IMR-90 (cell line): ENCODE data around the gene GRIA4. TPM values are rescaled to one million over a fixed set of nuclear protein-coding genes. Genes with fewer than 3 reads are reported as not detected.

ENCODE experiments used
- ATAC-seq: fragments of 200-7000 bp; cut with Tn5 transposase; 2 replicates; pipeline ENCODE4 v1.9.1; 2020; ENCODE audit warnings: low read depth, mild to moderate bottlenecking, moderate library complexity
- BruUV-seq: library from RNA; stranded (reverse); fragments of 400-500 nt; replicated peaks from 2 replicates; lab custom pipeline; 2021; lab: Mats Ljungman, UMichigan
- CTCF ChIA-PET: fragments of 300-600 bp; formaldehyde crosslinking; extraction: SDS; loops from one replicate; lab custom pipeline; 2021; ENCODE audit warnings: antibody characterized with exemption; lab: Yijun Ruan, JAX
- POLR2A ChIA-PET: fragments of 300-600 bp; sonication (Branson Sonifier 250); formaldehyde crosslinking; loops from one replicate; lab custom pipeline; 2022; ENCODE audit warnings: antibody characterized with exemption; ENCODE audit not compliant: unreplicated experiment; lab: Charles Lee
- DNase-seq: peaks from one replicate; pipeline ENCODE4 v3.0.0; 2013
- H2AFZ ChIP-seq: replicated peaks from 2 replicates; pipeline ENCODE3; 2013; ENCODE audit warnings: low read length, mild to moderate bottlenecking; ENCODE audit not compliant: poor library complexity
- H2AK5ac ChIP-seq: 2 replicates; pipeline ENCODE4 v1.6.1; 2013; ENCODE audit warnings: low read depth, low read length, inconsistent platforms
- H2AK9ac ChIP-seq: replicated peaks from 2 replicates; pipeline ENCODE3; 2013; ENCODE audit warnings: mild to moderate bottlenecking, low read depth, low read length, moderate library complexity; ENCODE audit not compliant: poor library complexity
- H2BK120ac ChIP-seq: 2 replicates; pipeline ENCODE4 v1.6.1; 2013; ENCODE audit warnings: low read depth, low read length, inconsistent platforms
- H2BK15ac ChIP-seq: 3 replicates; pipeline ENCODE4 v1.6.1; 2013; ENCODE audit warnings: low read depth, low read length, inconsistent platforms
- H2BK20ac ChIP-seq: 2 replicates; pipeline ENCODE4 v1.6.1; 2013; ENCODE audit warnings: low read depth, mild to moderate bottlenecking, inconsistent platforms, low read length, moderate library complexity
- H2BK5ac ChIP-seq: 2 replicates; pipeline ENCODE4 v1.6.1; 2013; ENCODE audit warnings: mild to moderate bottlenecking, low read depth, low read length, inconsistent platforms; ENCODE audit not compliant: poor library complexity, severe bottlenecking
- H3K14ac ChIP-seq: replicated peaks from 2 replicates; pipeline ENCODE4 v1.6.1; 2013; ENCODE audit warnings: low read depth, low read length, inconsistent platforms
- H3K18ac ChIP-seq: 2 replicates; pipeline ENCODE4 v1.6.1; 2013; ENCODE audit warnings: low read depth, low read length, control low read depth
- H3K23ac ChIP-seq: 2 replicates; pipeline ENCODE4 v1.6.1; 2013; ENCODE audit warnings: low read depth, low read length, inconsistent platforms
- H3K27ac ChIP-seq: 2 replicates; pipeline ENCODE4 v1.5.1; 2013; ENCODE audit warnings: mild to moderate bottlenecking, control low read depth, low read length; ENCODE audit not compliant: insufficient read depth
- H3K27me3 ChIP-seq: 2 replicates; pipeline ENCODE4 v1.6.1; 2013; ENCODE audit warnings: low read length; ENCODE audit not compliant: control insufficient read depth, insufficient read depth
- H3K36me3 ChIP-seq: 2 replicates; pipeline ENCODE4 v1.6.1; 2013; ENCODE audit warnings: low read length, mixed read lengths; ENCODE audit not compliant: control insufficient read depth, insufficient read depth
- H3K4ac ChIP-seq: 2 replicates; pipeline ENCODE4 v1.6.1; 2013; ENCODE audit warnings: low read depth, low read length, inconsistent platforms
- H3K4me1 ChIP-seq: 2 replicates; pipeline ENCODE4 v1.6.1; 2013; ENCODE audit warnings: low read length, mixed read lengths; ENCODE audit not compliant: control insufficient read depth, insufficient read depth
- H3K4me2 ChIP-seq: 2 replicates; pipeline ENCODE4 v1.6.1; 2013; ENCODE audit warnings: low read depth, mild to moderate bottlenecking, control low read depth, low read length, moderate library complexity
- H3K4me3 ChIP-seq: 2 replicates; pipeline ENCODE4 v1.5.1; 2013; ENCODE audit warnings: low read depth, mild to moderate bottlenecking, control low read depth, low read length, moderate library complexity; ENCODE audit not compliant: insufficient read depth
- H3K56ac ChIP-seq: 2 replicates; pipeline ENCODE4 v1.6.1; 2013; ENCODE audit warnings: low read length, inconsistent platforms; ENCODE audit not compliant: insufficient read depth; ENCODE audit errors: extremely low read depth
- H3K79me1 ChIP-seq, 2 experiments: 2 replicates each; pipeline ENCODE4 v1.6.1; 2013; ENCODE audit warnings: low read length in 2 of 2, inconsistent platforms in 1 of 2, low read depth in 1 of 2
- H3K9ac ChIP-seq: 2 replicates; pipeline ENCODE4 v1.6.1; 2013; ENCODE audit warnings: low read depth, low read length, control low read depth
- H3K9me1 ChIP-seq: 2 replicates; pipeline ENCODE4 v1.6.1; 2013; ENCODE audit warnings: low read length, inconsistent platforms; ENCODE audit not compliant: insufficient read depth
- H3K9me3 ChIP-seq: 2 replicates; pipeline ENCODE4 v1.6.1; 2013; ENCODE audit warnings: low read length; ENCODE audit not compliant: control insufficient read depth, insufficient read depth
- H4K20me1 ChIP-seq: 2 replicates; pipeline ENCODE4 v1.6.1; 2013; ENCODE audit warnings: low read length, inconsistent platforms; ENCODE audit not compliant: insufficient read depth
- H4K5ac ChIP-seq: 2 replicates; pipeline ENCODE4 v1.6.1; 2013; ENCODE audit warnings: mild to moderate bottlenecking, low read depth, low read length, control low read depth
- H4K8ac ChIP-seq, 2 experiments: 2 replicates each; pipeline ENCODE4 v1.6.1; 2013; ENCODE audit warnings: low read depth in 2 of 2, low read length in 2 of 2, control low read depth in 1 of 2, inconsistent platforms in 1 of 2
- H4K91ac ChIP-seq: 2 replicates; pipeline ENCODE4 v1.6.1; 2013; ENCODE audit warnings: low read depth, low read length, inconsistent platforms; ENCODE audit not compliant: insufficient read depth
- BHLHE40 ChIP-seq: fragments of 150-350 bp; IDR thresholded peaks from 2 replicates; pipeline ENCODE4 v1.6.1; 2016; ENCODE audit warnings: mild to moderate bottlenecking, low read depth, low read length
- FOS ChIP-seq: fragments of 150-350 bp; IDR thresholded peaks from 2 replicates; pipeline ENCODE4 v1.6.1; 2016; ENCODE audit warnings: low read depth, low read length
- POLR2A ChIP-seq: IDR thresholded peaks from 2 replicates; pipeline ENCODE4 v1.6.1; 2012; ENCODE audit warnings: mild to moderate bottlenecking, low read depth, low read length
- SMC3 ChIP-seq: fragments of 150-350 bp; IDR thresholded peaks from 2 replicates; pipeline ENCODE4 v1.6.1; 2016; ENCODE audit warnings: low read depth, mild to moderate bottlenecking, antibody characterized with exemption, low read length, moderate library complexity
- WGBS, 2 experiments: methylation state at CpG; one replicate each; pipeline versions ENCODE4 v1.1.5 to v1.1.7; 2013; ENCODE audit warnings: missing lambda C conversion rate in 2 of 2; ENCODE audit not compliant: insufficient read length in 1 of 2; ENCODE audit errors: extremely low coverage in 2 of 2; 5-methylcytosine and 5-hydroxymethylcytosine counted together
- dilution Hi-C: fragments of 300-500 bp; cut with HindIII; formaldehyde crosslinking; loops from one replicate; pipeline ENCODE4 v1.14.3; 2018; ENCODE audit warnings: low sequenced_read_pairs; ENCODE audit not compliant: unreplicated experiment
- in situ Hi-C: fragments of 300-500 bp; cut with MboI; formaldehyde crosslinking; loops from 3 replicates; pipeline ENCODE4 v1.14.3; 2019; ENCODE audit warnings: low sequenced_read_pairs, inconsistent platforms, mixed read lengths
- intact Hi-C: fragments of 100-400 bp; cut with micrococcal nuclease; formaldehyde crosslinking; loops from 2 replicates; pipeline ENCODE4 v1.10.0; 2022
- polyA plus RNA-seq, 3 experiments: library from polyadenylated mRNA; depleted of rRNA; stranded (reverse); fragments of >200 nt; gene quantifications; 2 replicates each; pipeline ENCODE4 v1.2.3, GENCODE V29; 2012; ENCODE audit warnings: low replicate concordance in 1 of 3
- total RNA-seq: library from RNA; depleted of rRNA; stranded (reverse); fragments of >200 nt; gene quantifications from 2 replicates; pipeline ENCODE4 v1.2.3, GENCODE V29; 2012

Gene GRIA4
- total and polyA plus RNA-seq, 2 of the 4 experiments (the other 2 are of a cell fraction): 0.36 to 1.0 TPM

- no peak overlapping the region for H4K91ac ChIP-seq
- H3K9me3 ChIP-seq: no peaks in the 10 kb centered on the region
- no peak overlapping the region for H3K27ac ChIP-seq
Observed at GRCh38 chr11:105690467-105690866, 80.6 kb downstream of the GRIA4 start.

More at GRCh38 chr11:105690467-105690866, 80.6 kb downstream of the GRIA4 start:
- TF ChIP-seq BHLHE40 (no peak), SMC3 (no peak), FOS (no peak), POLR2A (no peak)
- H2BK20ac ChIP-seq: no peak overlapping the region
- H2AK9ac ChIP-seq: no peak overlapping the region
- dilution Hi-C loops (no loop called here), in situ Hi-C loops (no loop called here), intact Hi-C loops (no loop called here)
- no peak overlapping the region for H3K4me3 ChIP-seq
- no TSS peak for BruUV-seq
- H2BK5ac ChIP-seq: no peak overlapping the region
- no CpG with 5 or more reads among the region's 1 CpG for WGBS, 2 experiments
- no peak for ATAC-seq
- no peaks in the 10 kb centered on the region for H3K27me3 ChIP-seq
- H4K5ac ChIP-seq: no peak overlapping the region
- POLR2A ChIA-PET: no interaction called here
- no peak overlapping the region for H3K18ac ChIP-seq
- no peak for DNase-seq
- no peak overlapping the region for H2AK5ac ChIP-seq
- no peaks in the 10 kb centered on the region for H3K36me3 ChIP-seq
- no peak overlapping the region for H2BK120ac ChIP-seq
- H4K8ac ChIP-seq: no peak overlapping the region
- no peak overlapping the region for H3K56ac ChIP-seq
- H4K20me1 ChIP-seq: no peaks in the 10 kb centered on the region
- H3K4ac ChIP-seq: no peak overlapping the region
- H3K4me2 ChIP-seq: no peak overlapping the region
- H3K9ac ChIP-seq: no peak overlapping the region
- H3K14ac ChIP-seq: no peak overlapping the region
- no peak overlapping the region for H2BK15ac ChIP-seq
- no peak overlapping the region for H3K23ac ChIP-seq
- H3K79me1 ChIP-seq: no peaks in the 10 kb centered on the region
- no peaks in the 10 kb centered on the region for H3K4me1 ChIP-seq
- CTCF ChIA-PET: no interaction called here
- no peak overlapping the region for H2AFZ ChIP-seq
- H3K9me1 ChIP-seq: no peaks in the 10 kb centered on the region
